AG09309 (cell line): ENCODE results near the gene SMG9.

Experiments
- DNase-seq: peaks from one replicate; pipeline ENCODE4 v3.0.0-alpha.2; 2010; ENCODE audit warnings: low read depth
- H3K4me3 ChIP-seq: 2 replicates; pipeline ENCODE4 v1.5.1; 2011; ENCODE audit warnings: mild to moderate bottlenecking, low read depth, low read length, moderate library complexity; ENCODE audit not compliant: control insufficient read depth
- CTCF ChIP-seq: IDR thresholded peaks from 2 replicates; pipeline ENCODE4 v1.5.1; 2011; ENCODE audit warnings: mild to moderate bottlenecking, low read depth, low read length, inconsistent platforms; ENCODE audit not compliant: insufficient read depth, control insufficient read depth; ENCODE audit errors: missing control alignments

Gene SMG9

DNA sequence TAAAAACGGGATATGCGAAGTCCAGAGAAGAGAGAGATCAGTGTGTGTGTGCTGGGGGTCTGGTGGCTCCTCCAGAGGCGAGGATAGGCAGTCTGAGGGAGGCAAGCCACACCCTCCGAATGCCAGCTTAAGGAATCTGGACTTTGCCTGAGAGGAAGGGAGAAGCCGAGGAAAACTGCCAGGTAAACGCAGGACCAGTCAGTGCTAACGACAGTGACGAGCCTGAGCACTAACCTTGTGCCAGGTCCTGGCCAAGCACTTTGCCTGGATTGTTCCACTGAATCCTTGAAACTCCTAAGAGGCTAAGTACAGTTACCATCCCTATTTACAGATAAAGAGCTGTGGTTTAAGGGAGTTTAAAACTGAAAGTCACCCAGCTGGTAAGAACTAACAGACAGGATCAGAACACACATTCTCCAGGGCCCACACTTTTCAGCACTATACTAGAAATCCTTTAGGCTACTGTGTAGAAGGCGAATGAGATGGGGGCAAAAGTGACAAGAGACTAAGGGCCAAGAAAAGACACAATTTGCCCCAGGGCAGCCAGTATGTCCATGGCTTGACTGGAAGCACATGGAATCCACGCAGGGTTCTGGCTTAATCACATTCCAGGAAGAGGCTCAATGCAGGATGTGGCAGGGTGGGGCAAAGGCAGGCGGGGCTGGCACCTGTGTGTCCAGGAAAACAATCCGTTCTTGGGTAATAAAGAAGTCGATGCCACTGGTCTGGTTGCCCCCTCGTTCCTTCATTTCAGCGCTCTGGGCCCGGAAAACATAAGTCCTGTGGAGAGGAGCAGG, 15.1 kb downstream of the SMG9 start:
- TF ChIP-seq CTCF = no peak
- no peak for DNase-seq
- H3K4me3 ChIP-seq = no peak overlapping the region

DNA sequence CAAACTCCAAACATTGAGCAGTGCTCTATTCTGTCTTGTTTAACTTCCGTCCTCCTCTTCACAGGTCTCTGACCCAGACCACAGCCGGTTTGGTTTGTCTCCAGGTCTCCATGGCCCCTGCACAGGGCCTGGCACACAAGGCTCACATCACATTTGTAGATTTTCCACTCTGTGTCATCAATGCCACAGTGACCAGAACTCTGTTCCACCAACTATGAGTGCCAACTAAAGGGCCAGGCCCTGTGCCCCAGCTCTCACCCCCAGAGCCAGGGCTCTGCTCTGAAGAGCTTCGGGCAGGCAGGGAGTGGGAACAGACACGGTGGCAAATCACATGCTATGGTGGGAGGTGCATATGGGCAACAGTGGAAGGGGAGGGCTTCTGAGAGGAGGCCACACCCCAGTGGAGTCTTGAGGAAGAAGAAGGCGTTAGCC, 16.0 kb downstream of the SMG9 start:
- no peak for TF ChIP-seq CTCF
- no peak overlapping the region for H3K4me3 ChIP-seq
- DNase-seq = no peak

DNA sequence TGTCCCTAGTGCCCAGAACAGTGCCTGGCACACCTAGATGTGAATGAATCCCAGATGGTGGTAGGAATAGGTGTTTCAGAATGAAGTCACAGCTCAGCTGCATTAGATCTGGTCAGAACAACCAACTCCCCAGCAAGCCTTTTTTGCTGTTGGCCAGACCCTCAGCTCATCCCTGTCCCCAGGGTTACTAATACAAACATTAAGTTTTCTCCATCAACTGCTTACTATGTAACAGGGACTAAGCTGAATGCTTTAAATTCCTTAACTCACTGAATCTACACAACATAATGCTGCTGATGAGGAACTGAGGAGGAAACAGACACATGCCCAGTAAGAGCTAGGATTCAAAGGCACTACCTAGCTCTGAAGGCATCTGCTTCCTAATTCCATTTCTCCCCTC, 18.8 kb downstream of the SMG9 start:
- DNase-seq = no peak
- TF ChIP-seq CTCF = no peak
- H3K4me3 ChIP-seq = no peak overlapping the region

- no peak for DNase-seq
- H3K4me3 ChIP-seq = no peak overlapping the region
- no peak for TF ChIP-seq CTCF
Measured at GRCh38 chr19:43735013-43735412, 19.7 kb downstream of the SMG9 start.

DNA sequence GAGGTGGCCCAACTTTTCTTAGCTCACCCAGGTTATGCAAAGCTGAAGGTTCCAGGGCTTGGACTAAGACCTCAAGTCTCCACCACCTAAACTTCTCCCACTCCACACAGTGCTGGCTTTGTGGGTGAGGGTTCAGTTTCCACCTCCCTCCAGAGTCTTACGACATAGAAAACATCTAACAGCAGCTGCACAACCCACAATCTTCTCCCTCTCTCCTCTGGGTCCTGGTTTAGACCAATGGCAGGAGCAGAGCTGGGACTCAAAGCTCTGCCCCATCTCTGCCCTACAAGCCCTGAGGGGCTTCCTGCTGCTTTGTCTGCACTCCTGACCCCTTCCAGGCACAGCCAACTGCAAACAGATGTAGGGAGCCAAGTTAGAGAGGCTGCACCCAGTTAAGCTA, 22.9 kb downstream of the SMG9 start:
- DNase-seq = no peak
- no peak overlapping the region for H3K4me3 ChIP-seq
- TF ChIP-seq CTCF = no peak

GRCh38 chr19:43731346-43731745, 23.4 kb downstream of the SMG9 start:
- no peak overlapping the region for H3K4me3 ChIP-seq
- TF ChIP-seq CTCF = no peak
- DNase-seq = no peak

DNA sequence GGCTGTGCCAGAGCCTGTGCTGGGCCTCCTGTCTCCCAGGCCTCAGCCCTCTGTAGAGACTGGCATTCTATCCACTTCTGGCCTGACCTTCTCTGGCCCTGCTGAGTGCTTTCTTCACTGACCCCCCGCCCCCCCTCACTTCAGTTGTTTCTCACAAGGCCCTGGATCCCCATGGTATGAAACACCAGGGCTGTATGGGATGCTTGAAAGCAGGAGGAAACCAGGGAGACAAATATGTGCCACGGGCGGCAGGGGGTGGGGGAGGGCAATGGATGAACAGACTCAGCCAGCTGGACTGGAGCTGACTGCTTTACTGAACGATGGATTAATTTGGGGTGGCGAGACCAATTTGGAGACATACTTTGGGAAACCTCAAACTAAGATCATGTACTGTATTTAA, 24.8 kb downstream of the SMG9 start:
- no peak for TF ChIP-seq CTCF
- DNase-seq = no peak
- H3K4me3 ChIP-seq = no peak overlapping the region
